GM12878 (cell line): ENCODE data around the gene ID3. TPM values are rescaled to one million over a fixed set of nuclear protein-coding genes. Genes with fewer than 3 reads are reported as not detected.

Experiments used
- ASH2L ChIP-seq: fragments of 300-600, 200-600 bp; sonication (generic); IDR thresholded peaks from 2 replicates; pipeline ENCODE4 v1.6.1; 2017; ENCODE audit warnings: low read depth, mild to moderate bottlenecking, borderline replicate concordance
- BCL11A ChIP-seq: IDR thresholded peaks from 2 replicates; pipeline ENCODE4 v1.6.1; 2011; ENCODE audit warnings: low read depth, low read length
- EZH2 ChIP-seq: IDR thresholded peaks from 2 replicates; pipeline ENCODE4 v1.6.1; 2012; ENCODE audit warnings: low read depth, mild to moderate bottlenecking, control low read depth, inconsistent platforms, low read length, borderline replicate concordance; ENCODE audit not compliant: control insufficient read depth
- MEF2B ChIP-seq: fragments of 450-650 bp; IDR thresholded peaks from 2 replicates; pipeline ENCODE4 v1.6.1; 2018; ENCODE audit warnings: mild to moderate bottlenecking, moderate library complexity; ENCODE audit not compliant: partially characterized antibody, poor library complexity, severe bottlenecking
- MLLT1 ChIP-seq: fragments of 450-650 bp; IDR thresholded peaks from 2 replicates; pipeline ENCODE4 v1.6.1; 2016; ENCODE audit warnings: mild to moderate bottlenecking
- NKRF ChIP-seq: fragments of 450-650 bp; conservative IDR thresholded peaks from 2 replicates; pipeline ENCODE4 v1.6.1; 2017; ENCODE audit warnings: mild to moderate bottlenecking, moderate library complexity
- PML ChIP-seq: IDR thresholded peaks from 2 replicates; pipeline ENCODE4 v1.6.1; 2012; ENCODE audit warnings: low read length, inconsistent platforms
- RAD21 ChIP-seq: IDR thresholded peaks from 2 replicates; pipeline ENCODE4 v1.6.1; 2011; ENCODE audit warnings: mild to moderate bottlenecking, low read depth, low read length, moderate library complexity; ENCODE audit not compliant: insufficient read depth
- RCOR1 ChIP-seq: conservative IDR thresholded peaks from 2 replicates; pipeline ENCODE4 v1.6.1; 2012; ENCODE audit warnings: low read depth, low read length, improper control_type of control experiment
- REST ChIP-seq: IDR thresholded peaks from 2 replicates; pipeline ENCODE4 v1.6.1; 2012; ENCODE audit warnings: mild to moderate bottlenecking, low read depth, low read length
- SMARCA5 ChIP-seq: fragments of 450-650 bp; IDR thresholded peaks from 2 replicates; pipeline ENCODE4 v1.6.1; 2017; ENCODE audit warnings: mild to moderate bottlenecking
- SRF ChIP-seq, 2 experiments: IDR thresholded peaks; 2 replicates each; pipeline ENCODE4 v1.6.1; 2011; ENCODE audit warnings: low read depth in 2 of 2, low read length in 2 of 2, mild to moderate bottlenecking in 1 of 2, moderate library complexity in 1 of 2
- TAF1 ChIP-seq: IDR thresholded peaks from 2 replicates; pipeline ENCODE4 v1.6.1; 2011; ENCODE audit warnings: mild to moderate bottlenecking, low read depth, low read length, borderline replicate concordance
- TARDBP ChIP-seq: IDR thresholded peaks from 2 replicates; pipeline ENCODE4 v1.6.1; 2016; ENCODE audit warnings: borderline replicate concordance
- TCF3 ChIP-seq: IDR thresholded peaks from 2 replicates; pipeline ENCODE4 v1.6.1; 2012; ENCODE audit warnings: low read depth, mild to moderate bottlenecking, low read length, borderline replicate concordance; ENCODE audit not compliant: insufficient read depth
- TCF7 ChIP-seq: IDR thresholded peaks from 2 replicates; pipeline ENCODE4 v1.6.1; 2014; ENCODE audit warnings: antibody characterized with exemption, borderline replicate concordance
- ZNF622 ChIP-seq: fragments of 450-650 bp; IDR thresholded peaks from 2 replicates; pipeline ENCODE4 v1.6.1; 2017; ENCODE audit warnings: mild to moderate bottlenecking, inconsistent platforms
- ZNF687 ChIP-seq: fragments of 450-650 bp; IDR thresholded peaks from 2 replicates; pipeline ENCODE4 v1.6.1; 2017; ENCODE audit warnings: mild to moderate bottlenecking, moderate library complexity
- ZZZ3 ChIP-seq: IDR thresholded peaks from 2 replicates; pipeline ENCODE4 v1.6.1; 2011; ENCODE audit warnings: low read depth; ENCODE audit not compliant: control insufficient read depth, insufficient read length
- polyA plus RNA-seq, 11 experiments: library from polyadenylated mRNA; depleted of rRNA in 4 of 11; unstranded in 6 of 11; stranded (reverse) in 5 of 11; fragments of >200 nt; fragmentation: Nextera tagmentation in 4 of 11; fragmentation: Illumina TruSeq in 1 of 11; extraction: Ambion mirVana in 4 of 11; extraction: Trizol in 1 of 11; gene quantifications; 1 replicate in 1 of 11; 2 replicates in 10 of 11; pipeline versions ENCODE4 v1.2.1 to v1.2.3, GENCODE V29; 2011 to 2016; ENCODE audit warnings: inconsistent platforms in 2 of 11, missing spikeins in 2 of 11, low read depth in 1 of 11
- total RNA-seq, 4 experiments: library from RNA; depleted of rRNA in 3 of 4; stranded (reverse); fragments of >200 nt in 3 of 4; fragmentation: Illumina TruSeq in 1 of 4; extraction: Trizol in 1 of 4; gene quantifications; 2 replicates each; pipeline versions ENCODE4 v1.2.1 to v1.2.3, GENCODE V29; 2013 to 2021

ID3 gene
- total and polyA plus RNA-seq, 10 of the 15 experiments (the other 5 are each of a cell fraction or from before 2014, with no cell fraction given): 42.7 to 475 (median 207) TPM

- TF ChIP-seq EZH2: no peak
- TF ChIP-seq ZNF622: no peak
- no peak for TF ChIP-seq MEF2B
- TF ChIP-seq TCF7: no peak
- no peak for TF ChIP-seq SMARCA5
- TF ChIP-seq TCF3: 0 out of 2 replicates have a peak, but pooled peaks have one; percentile 24
- no peak for TF ChIP-seq MLLT1
- TF ChIP-seq REST: no peak
- no peak for TF ChIP-seq ZNF687
- no peak for TF ChIP-seq SRF (IDR thresholded peaks at IDR 0.05; ENCODE audit: low read depth in 2 of 2, low read length in 2 of 2)
- TF ChIP-seq TAF1: 0 out of 2 replicates have a peak, but pooled peaks have one; percentile 26
- TF ChIP-seq NKRF: peak; percentile 94
- no peak for TF ChIP-seq ASH2L
- no peak for TF ChIP-seq PML
- TF ChIP-seq BCL11A: no peak
- TF ChIP-seq RCOR1: no peak
- TF ChIP-seq TARDBP: no peak
- TF ChIP-seq RAD21: no peak
- TF ChIP-seq ZZZ3: no peak
These were observed 28.3 kb downstream of the ID3 start, which contains the start of gene E2F2 (continued) for GRCh38 chr1:23530747-23531561.
